Tibial nerve (tissue), 4 donors: Measurements from ENCODE around the gene CYP1A1.

ENCODE experiments used
- CTCF ChIP-seq, 5 experiments: fragments of 200-600 bp in 3 of 5; fragments of 450-650 bp in 2 of 5; sonication (generic) in 3 of 5; IDR thresholded peaks; one replicate each; pipeline ENCODE4 v1.5.1; 2016 to 2019; ENCODE audit warnings: antibody characterized with exemption in 5 of 5, mild to moderate bottlenecking in 3 of 5, moderate library complexity in 2 of 5
- EP300 ChIP-seq, 2 donors: sonication (generic); formaldehyde crosslinking; IDR thresholded peaks; one replicate each; pipeline ENCODE4 v1.6.1; 2017; ENCODE audit warnings: antibody characterized with exemption in 2 of 2, mild to moderate bottlenecking in 1 of 2
- POLR2A ChIP-seq, 2 donors: fragments of 450-650 bp; IDR thresholded peaks; one replicate each; pipeline ENCODE4 v1.6.1; 2017; ENCODE audit warnings: antibody characterized with exemption in 2 of 2, mild to moderate bottlenecking in 2 of 2, moderate library complexity in 2 of 2

DNA sequence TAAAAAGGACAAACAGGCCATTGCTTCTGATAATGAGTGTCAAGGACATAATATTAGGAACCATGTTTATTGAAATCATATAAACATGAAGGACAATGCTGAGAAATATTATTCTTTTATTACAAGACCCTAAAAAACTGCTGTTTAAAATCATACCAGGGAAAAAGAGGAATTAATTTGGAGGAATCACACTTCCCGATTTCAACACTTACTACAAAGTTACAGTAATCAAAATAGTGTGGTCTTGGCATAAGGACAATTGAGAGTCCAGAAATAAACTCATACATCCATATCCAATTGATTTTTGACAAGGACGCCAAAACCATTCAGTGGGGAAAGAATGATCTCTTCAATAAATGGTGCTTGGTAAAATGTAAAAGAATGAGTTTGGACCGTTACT lies 13.0 kb downstream of the CYP1A1 start:
- TF ChIP-seq CTCF (IDR thresholded peaks at IDR 0.05) (no peak), POLR2A (IDR thresholded peaks at IDR 0.05) (no peak), EP300 (IDR thresholded peaks at IDR 0.05) (no peak)
